Lung microvascular endothelial cell (primary cell): ENCODE data around the gene KRT3. TPM values are rescaled to one million over a fixed set of nuclear protein-coding genes. Genes with fewer than 3 reads are reported as not detected.

Source experiments
- DNase-seq, 2 donors: peaks; one replicate each; pipeline versions ENCODE4 v3.0.0 to v3.0.0-alpha.2; 2010; ENCODE audit warnings: low read depth in 2 of 2
- total RNA-seq: library from RNA; depleted of rRNA; stranded (reverse); fragments of >200 nt; gene quantifications from 2 replicates; pipeline ENCODE4 v1.2.1, GENCODE V29; 2014

KRT3 gene
- total RNA-seq, 1 donor from 2014 or later, result not detected

GRCh38 chr12:52813885-52814709, 18.2 kb upstream of the KRT3 start, which contains the start of gene KRT4:
KRT4 (minus strand) TSS chr12:52814116; CDS start chr12:52814058, 58 bp downstream.
- DNase-seq, result no peak

- DNase-seq, result no peak
Measured at GRCh38 chr12:52813203-52813819, 17.4 kb upstream of the KRT3 start.

GRCh38 chr12:52812749-52813148, 16.8 kb upstream of the KRT3 start:
- DNase-seq, result no peak

GRCh38 chr12:52812073-52812400, 16.1 kb upstream of the KRT3 start:
- DNase-seq, result no peak

GRCh38 chr12:52811191-52812072, 15.5 kb upstream of the KRT3 start:
- no peak for DNase-seq

GRCh38 chr12:52810554-52810953, 14.6 kb upstream of the KRT3 start:
- DNase-seq, result no peak

- no peak for DNase-seq
Measured at GRCh38 chr12:52809166-52809565, 13.2 kb upstream of the KRT3 start.

- DNase-seq, result no peak
Measured at GRCh38 chr12:52808573-52809160, 12.8 kb upstream of the KRT3 start.

GRCh38 chr12:52807544-52808470, 11.9 kb upstream of the KRT3 start:
- DNase-seq, result no peak

- no peak for DNase-seq
Measured at GRCh38 chr12:52806821-52807543, 11.1 kb upstream of the KRT3 start.

- DNase-seq, result no peak
Measured at GRCh38 chr12:52806169-52806811, 10.4 kb upstream of the KRT3 start.

- no peak for DNase-seq
Measured at GRCh38 chr12:52805739-52806138, 9.8 kb upstream of the KRT3 start.

GRCh38 chr12:52805000-52805399, 9.1 kb upstream of the KRT3 start:
- DNase-seq, result no peak

GRCh38 chr12:52802442-52802841, 6.5 kb upstream of the KRT3 start:
- DNase-seq, result no peak

GRCh38 chr12:52801773-52802172, 5.9 kb upstream of the KRT3 start:
- DNase-seq, result no peak

GRCh38 chr12:52800259-52800917, 4.5 kb upstream of the KRT3 start:
- DNase-seq, result no peak

GRCh38 chr12:52799505-52800211, 3.7 kb upstream of the KRT3 start:
- DNase-seq, result no peak
